ACHN (cell line): ENCODE measurements around the gene MTSS2.

Experiments used
- DNase-seq: peaks from one replicate; pipeline ENCODE4 v3.0.0-alpha.2; 2015
- in situ Hi-C: cut with HindIII; loops from 2 replicates; pipeline ENCODE4 v1.10.0; 2017; ENCODE audit warnings: low sequenced_read_pairs, low pct_ligation_motif_present, low pct_unique_long_range_greater_than_20kb

The MTSS2 gene

DNA sequence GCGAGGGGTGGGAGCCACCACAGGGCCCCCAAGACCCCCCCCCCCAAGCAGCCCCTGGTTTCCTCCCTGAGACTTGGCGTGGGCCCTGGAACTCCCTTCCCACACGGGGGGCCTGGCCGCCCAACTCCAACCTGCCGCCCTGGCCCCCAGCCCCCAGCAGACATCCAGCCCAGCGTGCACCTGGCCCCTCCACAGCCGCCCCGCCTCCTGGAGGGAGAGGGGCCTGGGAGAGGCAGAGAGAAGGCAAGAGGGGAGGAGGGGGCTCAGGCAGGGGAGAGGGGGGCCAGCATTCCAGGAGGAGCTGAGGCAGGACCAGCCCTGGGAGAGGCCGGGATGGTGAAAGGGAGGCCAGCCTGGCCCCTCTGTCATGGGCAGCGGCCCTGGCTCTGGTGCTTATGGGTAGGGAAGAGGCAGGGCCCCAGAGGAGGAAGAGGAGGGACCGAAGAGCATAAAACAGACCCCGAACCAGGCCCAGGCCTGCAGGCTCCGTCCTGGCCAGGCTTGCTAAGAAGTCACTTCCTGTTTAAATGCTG lies 22.8 kb downstream of the MTSS2 start:
- no peak for DNase-seq
- in situ Hi-C loops = no loop called here

DNA sequence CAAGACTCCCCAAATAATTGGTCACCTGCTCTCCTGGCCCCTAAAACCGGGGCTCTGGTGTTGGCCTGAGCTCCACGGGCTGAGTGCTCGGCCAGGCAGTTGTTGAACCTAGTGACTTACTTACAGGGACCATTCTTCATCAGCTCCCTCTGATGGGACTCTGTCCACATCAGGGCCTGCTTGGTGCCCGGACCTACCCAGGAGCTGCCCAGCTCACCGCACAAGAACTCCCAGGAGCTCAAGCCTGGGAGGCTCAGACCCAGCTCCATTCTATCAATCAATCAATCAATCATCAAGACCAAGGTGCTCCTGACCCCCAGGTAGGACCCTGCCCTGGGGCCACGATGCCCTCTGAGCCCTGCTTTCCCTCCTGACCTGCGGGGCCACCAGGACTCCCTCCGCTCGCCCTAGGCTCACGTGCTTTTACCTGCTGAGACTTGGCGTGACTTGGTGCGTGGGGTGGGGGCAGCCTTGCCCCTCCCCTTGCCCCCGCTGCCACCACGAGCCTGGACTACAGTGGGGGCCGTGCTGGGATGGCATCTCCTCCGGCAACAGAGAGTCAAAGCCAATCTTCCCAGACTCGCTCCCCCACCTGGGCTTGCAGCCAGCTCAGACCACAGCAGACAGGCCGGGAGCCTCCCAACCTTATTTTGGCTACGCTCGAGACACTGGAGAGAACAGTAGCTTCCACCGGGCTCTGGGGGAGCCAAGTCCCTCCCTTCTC lies 23.8 kb downstream of the MTSS2 start:
- DNase-seq = no peak
- in situ Hi-C loops = no loop called here

DNA sequence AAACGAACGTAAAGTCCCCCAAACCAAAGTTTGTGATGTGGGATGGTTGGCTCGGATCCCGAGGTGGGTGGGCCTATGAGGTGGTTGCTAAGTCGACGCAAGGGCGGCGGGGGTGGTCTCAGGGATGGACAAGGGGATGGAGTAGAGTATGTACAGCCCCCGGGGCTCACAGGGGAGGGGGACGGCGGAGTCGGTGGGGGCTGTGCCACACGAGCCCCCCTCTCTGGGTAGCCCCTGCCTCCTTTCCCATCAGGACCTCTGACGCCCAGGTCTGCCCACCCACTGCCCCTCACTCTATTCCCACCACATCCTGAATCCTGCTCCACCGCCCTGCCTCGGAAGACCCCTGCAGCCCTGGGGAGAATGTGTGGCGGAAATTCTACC lies 24.3 kb downstream of the MTSS2 start:
- in situ Hi-C loops = no loop called here
- DNase-seq = no peak

DNA sequence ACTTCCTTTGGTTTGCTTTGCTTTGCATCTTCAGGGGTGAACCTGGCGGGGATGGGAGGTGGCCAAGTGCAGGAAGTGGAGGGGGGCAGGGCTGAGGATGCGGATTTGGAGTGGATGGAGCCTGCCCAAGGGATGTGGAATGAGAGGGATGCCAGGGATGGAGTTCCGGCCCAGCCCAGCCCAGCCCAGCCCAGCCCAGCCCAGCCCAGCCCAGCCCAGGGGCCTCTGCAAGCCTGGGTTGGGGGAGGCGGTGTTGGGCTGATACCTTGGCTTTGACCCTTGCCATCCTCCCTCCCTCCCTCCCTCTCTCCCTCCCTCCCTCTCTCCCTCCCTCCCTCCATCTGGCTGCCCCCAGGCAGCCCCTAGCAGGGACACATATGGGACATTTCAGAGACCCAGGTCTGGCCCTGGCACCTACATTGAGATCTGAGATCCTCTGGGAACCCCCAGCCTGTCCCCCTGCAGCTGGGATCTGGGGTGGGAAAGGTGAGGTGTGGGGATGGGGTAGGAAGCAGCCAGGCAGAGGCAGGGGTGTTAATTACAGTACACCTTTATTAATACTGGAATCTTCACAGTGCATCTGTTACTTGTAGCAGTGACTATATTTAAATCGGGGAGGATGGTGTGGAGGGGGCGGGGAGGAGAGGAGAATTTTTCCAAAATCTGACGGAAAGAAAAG lies 25.0 kb downstream of the MTSS2 start:
- DNase-seq = peak; percentile 23
- in situ Hi-C loops = no loop called here

DNA sequence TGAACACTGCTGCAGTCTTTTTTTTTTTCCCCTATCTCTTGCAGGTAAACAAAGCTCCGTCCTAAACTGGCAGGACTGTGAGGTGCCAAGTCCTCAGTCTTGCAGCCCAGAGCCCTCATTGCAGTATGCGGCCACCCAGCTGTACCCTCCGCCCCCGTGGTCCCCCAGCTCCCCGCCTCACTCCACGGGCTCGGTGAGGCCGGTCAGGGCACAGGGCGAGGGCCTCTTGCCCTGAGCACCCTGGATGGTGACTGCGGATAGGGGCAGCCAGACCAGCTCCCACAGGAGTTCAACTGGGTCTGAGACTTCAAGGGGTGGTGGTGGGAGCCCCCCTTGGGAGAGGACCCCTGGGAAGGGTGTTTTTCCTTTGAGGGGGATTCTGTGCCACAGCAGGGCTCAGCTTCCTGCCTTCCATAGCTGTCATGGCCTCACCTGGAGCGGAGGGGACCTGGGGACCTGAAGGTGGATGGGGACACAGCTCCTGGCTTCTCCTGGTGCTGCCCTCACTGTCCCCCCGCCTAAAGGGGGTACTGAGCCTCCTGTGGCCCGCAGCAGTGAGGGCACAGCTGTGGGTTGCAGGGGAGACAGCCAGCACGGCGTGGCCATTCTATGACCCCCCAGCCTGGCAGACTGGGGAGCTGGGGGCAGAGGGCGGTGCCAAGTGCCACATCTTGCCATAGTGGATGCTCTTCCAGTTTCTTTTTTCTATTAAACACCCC lies 25.7 kb downstream of the MTSS2 start:
- no peak for DNase-seq
- in situ Hi-C loops = no loop called here

DNA sequence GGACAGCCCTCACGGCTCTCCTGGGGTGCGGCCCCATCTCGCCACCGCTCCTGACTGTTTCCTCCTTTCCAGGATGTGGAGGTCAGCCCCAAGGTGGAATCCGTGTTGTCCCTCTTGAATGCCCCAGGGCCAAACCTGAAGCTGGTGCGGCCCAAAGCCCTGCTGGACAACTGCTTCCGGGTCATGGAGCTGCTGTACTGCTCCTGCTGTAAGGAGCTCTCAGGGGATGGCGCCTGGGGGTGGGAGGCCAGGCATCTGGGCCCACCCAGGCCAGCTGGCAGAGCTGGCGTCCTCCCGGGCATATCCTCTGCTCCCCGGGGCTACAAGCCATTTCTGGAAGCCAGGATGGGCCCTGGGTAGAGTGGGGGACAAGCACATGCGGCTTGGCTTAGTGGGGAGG lies 26.3 kb downstream of the MTSS2 start:
- DNase-seq = no peak
- in situ Hi-C loops = no loop called here

DNA sequence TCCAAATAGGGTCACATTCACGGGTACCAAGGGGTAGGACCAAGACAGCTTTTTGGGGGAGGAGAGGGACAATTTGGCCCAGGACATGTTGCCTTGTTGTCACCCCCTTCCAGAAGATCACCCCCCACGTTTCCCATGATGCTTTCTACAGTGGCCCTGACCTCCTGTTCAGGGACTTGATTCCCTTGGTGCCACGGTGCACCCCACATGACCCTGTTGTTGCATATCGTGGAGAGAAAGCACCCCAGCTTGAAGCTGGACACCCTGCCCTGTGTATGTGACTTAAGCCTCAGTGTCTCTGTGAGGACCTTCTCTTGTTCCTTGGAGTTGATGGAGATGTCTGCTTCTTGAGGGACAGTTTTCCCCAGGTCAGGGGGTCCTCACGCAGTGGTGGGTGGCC lies 26.9 kb downstream of the MTSS2 start:
- no peak for DNase-seq
- in situ Hi-C loops = no loop called here

DNA sequence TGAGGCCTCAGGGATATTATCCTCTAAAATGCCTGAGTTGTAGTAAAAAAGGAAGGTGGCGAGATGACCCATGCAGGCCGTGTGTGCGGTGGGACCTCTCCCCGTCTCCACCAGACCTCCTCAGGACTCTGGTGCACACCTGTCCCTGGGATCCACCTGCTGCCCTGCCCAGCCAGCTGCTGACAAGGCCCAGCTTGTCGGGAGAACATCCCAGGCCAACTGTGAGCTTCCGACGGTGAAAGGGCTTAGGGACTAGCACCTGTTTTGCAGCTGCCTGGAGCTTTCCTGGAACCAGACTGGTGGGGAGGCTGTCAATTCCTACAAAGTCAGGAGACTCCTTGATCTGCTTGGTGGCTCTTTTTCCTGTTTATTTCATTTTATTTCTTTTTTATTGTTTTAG lies 27.9 kb downstream of the MTSS2 start:
- in situ Hi-C loops = no loop called here
- no peak for DNase-seq

DNA sequence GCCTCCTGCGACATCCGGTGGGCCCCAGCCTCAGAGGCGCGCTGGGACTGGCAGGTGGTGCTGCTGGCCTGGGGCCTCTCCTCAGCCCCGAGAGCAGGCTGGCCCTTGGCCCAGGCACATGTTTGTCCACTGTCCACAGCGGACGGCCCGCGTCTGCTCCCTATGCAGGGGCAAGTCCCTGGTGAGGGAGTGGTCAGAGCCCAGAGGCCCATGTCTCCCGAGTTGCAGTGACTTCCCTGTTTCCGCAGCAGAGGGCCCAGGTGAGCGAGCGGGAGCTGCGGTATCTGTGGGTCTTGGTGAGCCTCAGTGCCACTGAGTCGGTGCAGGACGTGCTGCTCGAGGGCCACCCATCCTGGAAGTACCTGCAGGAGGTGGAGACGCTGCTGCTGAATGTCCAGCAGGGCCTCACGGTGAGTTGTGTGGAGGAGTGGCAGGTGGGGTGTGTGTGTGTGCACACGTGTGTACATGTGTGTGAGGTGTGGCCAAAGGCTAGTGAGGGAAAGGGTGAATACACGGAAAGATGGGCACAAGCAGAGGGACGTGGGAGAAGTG lies 29.1 kb downstream of the MTSS2 start:
- DNase-seq = no peak
- in situ Hi-C loops = no loop called here

DNA sequence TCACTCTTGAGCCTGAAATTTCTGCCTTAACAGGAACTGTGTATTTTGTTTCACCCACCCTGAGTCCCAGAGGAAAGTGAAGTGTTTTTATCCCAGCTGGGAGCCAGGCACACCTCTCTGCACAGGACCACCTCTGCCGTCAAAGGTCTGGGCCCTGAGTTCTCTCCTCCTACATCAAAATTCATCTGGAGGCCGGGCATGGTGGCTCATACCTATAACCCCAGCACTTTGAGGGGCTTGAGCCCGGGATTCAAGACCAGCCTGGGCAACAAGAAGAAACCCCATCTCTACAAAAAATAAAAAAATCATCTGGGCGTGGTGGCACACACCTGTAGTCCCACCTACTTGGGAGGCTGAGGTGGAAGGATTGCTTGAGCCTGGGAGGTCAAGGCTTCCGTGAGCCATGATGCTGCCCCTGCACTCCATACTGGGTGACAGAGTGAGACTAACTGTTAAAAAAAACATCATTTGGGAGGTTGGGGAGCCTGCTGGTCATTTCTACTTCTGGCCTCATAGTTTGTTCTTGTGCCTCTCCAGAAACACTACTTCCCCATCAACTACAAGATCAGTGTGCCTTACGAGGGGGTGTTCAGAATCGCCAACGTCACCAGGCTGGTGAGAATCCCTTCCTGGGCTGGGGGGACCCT lies 29.7 kb downstream of the MTSS2 start:
- DNase-seq = no peak
- in situ Hi-C loops = no loop called here

DNA sequence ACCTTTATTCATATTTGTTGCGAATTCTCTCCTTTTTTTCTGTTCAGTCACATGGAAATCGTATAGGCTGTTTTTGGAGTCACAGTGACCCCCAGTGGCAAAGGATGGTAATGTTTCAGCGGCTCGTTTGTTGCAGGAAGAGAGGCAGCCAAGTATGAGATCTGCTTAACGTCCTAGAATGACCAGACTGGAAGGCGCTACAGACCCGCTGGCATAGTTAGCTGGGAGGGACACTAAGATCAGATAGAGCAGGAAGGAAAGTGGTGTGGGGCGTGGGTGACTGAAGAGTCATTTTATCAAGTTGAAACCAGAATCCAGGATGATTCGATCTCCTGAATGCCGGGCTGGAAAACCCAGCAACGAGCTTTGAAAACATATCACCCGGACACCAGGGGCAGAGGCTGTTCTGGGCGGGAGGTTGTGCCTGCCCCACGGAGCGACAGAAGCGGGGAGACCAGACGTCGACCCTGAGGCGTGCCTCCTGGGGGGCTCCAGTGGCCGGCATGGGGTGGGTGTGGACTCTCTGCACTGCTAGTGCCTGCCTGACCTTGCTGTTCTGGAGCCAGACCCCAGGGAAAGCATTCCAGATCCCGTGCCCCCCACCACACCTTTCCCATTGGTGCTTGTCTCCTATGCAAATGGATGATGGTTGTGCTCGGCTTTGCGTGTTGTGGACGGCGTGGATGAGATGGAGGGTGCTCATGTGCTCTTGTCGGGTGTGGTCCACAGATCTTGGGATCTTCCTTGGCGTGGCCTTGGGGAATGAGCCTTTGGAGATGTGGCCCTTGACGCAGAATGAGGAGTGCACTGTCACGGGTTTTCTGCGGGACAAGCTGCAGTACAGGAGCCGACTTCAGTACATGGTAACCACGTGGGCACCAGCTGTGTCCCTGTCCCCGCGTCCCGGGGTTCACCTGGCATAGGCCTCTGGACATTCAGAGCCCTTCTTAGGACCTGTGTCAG lies 31.8 kb downstream of the MTSS2 start:
- peak; percentile 86 for DNase-seq
- in situ Hi-C loops = no loop called here

DNA sequence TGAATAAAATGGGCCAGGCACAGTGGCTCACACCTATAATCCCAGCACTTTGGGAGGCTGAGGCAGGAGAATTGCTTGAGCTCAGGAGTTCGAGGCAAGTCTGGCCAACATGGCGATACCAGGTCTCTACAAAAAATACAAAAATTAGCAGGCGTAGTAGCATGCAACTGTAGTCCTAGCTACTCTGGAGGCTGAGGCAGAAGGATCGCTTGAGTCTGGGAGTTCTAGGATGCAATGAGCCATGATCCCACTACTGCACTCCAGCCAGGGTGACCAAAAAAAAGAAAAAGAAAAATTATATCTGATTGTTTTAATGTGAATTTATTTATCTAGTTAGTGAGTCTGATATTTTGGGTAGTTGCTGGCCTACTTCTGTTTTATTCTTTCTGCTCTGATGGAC lies 32.4 kb downstream of the MTSS2 start:
- in situ Hi-C loops = no loop called here
- DNase-seq = no peak

DNA sequence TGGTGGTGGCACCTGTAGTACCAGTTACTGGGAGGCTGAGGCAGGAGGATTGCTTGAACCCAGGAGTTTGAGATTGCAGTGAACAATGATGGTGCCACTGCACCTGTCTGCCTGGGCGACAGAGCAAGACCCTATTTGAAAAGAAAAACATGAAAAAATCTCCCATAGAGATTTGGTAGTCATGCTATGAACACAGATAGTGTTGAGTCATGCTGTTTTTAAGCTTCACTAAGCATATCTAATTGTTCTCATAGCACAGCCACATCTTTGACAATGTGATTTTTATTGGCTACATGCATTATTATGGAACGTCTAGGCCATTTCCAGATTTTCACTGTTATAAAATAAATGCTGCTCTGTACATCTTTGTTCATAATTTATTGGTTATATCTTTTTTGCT lies 33.5 kb downstream of the MTSS2 start:
- peak; percentile 28 for DNase-seq
- in situ Hi-C loops = no loop called here

DNA sequence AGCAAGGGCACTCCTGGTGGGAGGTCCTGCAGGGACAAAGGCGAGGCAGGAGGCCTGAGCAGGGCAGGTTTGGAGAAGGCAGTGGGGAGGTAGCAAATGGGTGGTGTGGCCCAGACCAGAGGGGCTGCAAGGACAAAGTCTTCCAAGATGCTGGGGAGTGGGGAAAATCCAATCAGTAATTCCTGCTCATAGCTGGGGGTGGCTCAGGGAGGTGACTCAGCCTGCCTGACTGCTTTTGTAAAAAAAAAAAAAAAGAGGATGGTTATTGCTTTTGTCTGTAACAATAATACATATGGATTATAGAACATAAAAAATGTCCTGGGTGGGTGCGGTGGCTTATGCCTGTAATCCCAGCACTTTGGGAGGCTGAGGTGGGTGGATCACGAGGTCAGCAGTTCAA lies 34.3 kb downstream of the MTSS2 start:
- in situ Hi-C loops = no loop called here
- no peak for DNase-seq

DNA sequence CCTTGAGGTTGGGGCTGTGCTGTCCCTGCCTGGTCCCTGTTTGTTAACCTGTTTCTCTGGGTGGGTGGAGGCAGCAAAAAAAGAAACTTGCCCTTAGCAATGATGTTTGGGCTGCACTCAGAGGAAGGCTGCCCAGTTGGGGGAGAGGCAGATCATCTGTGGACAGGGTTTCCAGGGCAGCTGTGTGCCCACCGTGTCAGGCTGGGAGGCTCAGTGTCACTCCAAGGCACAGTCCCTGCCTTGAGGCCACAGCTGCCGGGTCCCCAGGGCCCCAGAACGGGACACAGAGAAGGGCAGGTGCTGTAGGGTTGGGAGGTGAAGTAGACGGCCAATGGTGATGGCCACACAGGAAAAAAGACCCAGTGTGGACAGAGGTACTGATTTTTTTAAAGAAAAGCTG lies 35.6 kb downstream of the MTSS2 start:
- in situ Hi-C loops = no loop called here
- no peak for DNase-seq

DNA sequence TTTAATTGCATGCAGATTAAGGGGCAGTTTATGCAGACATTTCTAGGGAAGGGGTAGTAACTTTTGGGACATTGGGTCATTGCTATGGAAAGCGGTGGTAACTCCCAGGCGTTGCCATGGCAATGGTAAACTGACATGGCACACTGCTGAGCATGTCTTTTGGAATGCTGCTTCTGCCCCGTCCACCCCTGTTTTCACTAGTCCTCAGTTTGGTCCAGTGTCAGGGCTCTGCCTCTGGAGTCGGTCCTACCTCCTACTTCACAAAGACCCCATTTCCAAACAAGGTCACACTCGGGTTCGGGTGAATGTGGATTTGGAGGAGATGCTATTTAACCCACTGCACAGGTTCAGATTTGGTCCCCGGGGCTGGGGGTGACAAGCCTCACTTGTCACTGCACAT lies 36.6 kb downstream of the MTSS2 start:
- in situ Hi-C loops = no loop called here
- DNase-seq = no peak

DNA sequence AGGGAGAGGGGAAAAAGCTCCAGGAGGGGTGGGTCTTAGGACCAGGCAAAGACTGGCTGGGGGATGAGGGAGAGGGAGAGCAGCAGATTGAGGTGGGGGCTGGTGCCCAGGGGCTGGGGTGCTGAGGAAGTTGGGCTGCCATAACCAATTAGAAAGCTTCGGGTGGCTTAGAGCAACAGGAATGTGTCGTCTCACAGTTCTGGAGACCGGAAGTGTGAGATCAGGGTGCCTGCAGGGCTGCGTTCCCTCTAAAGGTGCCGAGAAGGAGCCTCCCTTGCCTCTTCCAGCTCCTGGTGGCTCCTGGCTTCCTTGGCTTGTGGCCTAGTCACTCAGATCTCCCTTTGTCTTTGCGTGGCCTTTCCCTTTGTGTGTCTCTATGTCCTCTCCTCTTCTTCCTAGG lies 37.2 kb downstream of the MTSS2 start:
- in situ Hi-C loops = no loop called here
- DNase-seq = no peak
